ENCODE data around the gene L1TD1. TPM values are rescaled to one million over a fixed set of nuclear protein-coding genes. Genes with fewer than 3 reads are reported as not detected.

L1TD1 gene
- total and polyA plus RNA-seq, 2 donors (not counting 1 experiment from before 2014, with no cell fraction given) = 0.17 TPM; not detected in 1

GRCh38 chr1:62247391-62248168 is 52.9 kb downstream of the L1TD1 start:
- H3K9me3 ChIP-seq (ENCODE audit: control insufficient read depth, insufficient read depth, low read depth, low read length) = no peaks in the 10 kb centered on the region
- H3K4me1 ChIP-seq (ENCODE audit: control insufficient read depth, extremely low read depth, insufficient read depth, low read length) = no peaks in the 10 kb centered on the region
- no peak overlapping the region for H3K27ac ChIP-seq (ENCODE audit: insufficient read depth, low read length)
- no peak overlapping the region for H3K9ac ChIP-seq (ENCODE audit: insufficient read depth, low read length)
- H2AFZ ChIP-seq (ENCODE audit: low read length) = no peak overlapping the region
- no peaks in the 10 kb centered on the region for H3K36me3 ChIP-seq (ENCODE audit: control insufficient read depth, insufficient read depth, low read length)
- TF ChIP-seq EZH2 (IDR thresholded peaks at IDR 0.05; ENCODE audit: low read length, missing control alignments) (no peak), CTCF (conservative IDR thresholded peaks at IDR 0.05 in 1 of 2, IDR thresholded peaks at IDR 0.05 in 1 of 2; ENCODE audit: low read depth in 1 of 2, low read length in 2 of 2) (no peak)
- no peak overlapping the region for H3K4me2 ChIP-seq (ENCODE audit: extremely low read depth, insufficient read depth, low read length)
- no peaks in the 10 kb centered on the region for H3K27me3 ChIP-seq (ENCODE audit: control insufficient read depth, insufficient read depth, low read length)
- no peak for DNase-seq (ENCODE audit: low read depth in 2 of 2)
- H3K79me2 ChIP-seq (ENCODE audit: control insufficient read depth, insufficient read depth, low read length) = no peaks in the 10 kb centered on the region
- no peak overlapping the region for H3K4me3 ChIP-seq (replicated peaks in 1 of 4; ENCODE audit: control extremely low read depth in 1 of 4, insufficient read depth in 1 of 4, low read depth in 3 of 4, low read length in 4 of 4)
- H4K20me1 ChIP-seq (ENCODE audit: control insufficient read depth, extremely low read depth, insufficient read depth, low read length) = no peaks in the 10 kb centered on the region

DNA sequence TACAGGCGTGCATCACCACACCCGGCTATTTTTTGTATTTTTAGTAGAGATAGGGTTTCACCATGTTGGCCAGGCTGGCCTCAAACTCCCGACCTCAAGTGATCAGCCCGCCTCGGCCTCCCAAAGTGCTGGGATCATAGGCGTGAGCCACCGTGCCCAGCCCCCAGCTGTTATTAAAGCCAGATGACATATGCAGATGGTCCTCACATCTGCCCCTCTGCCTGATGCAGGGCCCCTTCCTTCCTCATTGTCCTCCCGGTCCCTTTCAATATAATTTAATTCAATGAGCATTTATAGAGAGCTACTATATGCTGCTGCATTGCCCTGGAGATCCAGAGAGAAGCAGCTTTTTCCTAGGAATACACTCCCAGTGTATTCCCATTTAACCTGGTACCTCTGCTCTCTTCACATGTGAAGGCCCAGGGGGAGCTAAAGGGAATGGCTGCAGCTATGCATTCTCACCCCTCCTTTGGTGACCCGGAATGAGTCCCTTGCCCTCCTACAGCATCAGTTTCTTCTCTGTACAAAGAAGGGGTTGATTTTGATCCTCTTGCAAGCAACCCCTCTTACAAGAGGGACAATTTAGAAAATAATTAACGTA is 55.6 kb downstream of the L1TD1 start:
- H3K4me3 ChIP-seq (replicated peaks in 1 of 4; ENCODE audit: control extremely low read depth in 1 of 4, insufficient read depth in 1 of 4, low read depth in 3 of 4, low read length in 4 of 4) = no peak overlapping the region
- H3K4me2 ChIP-seq (ENCODE audit: extremely low read depth, insufficient read depth, low read length) = no peak overlapping the region
- no peak overlapping the region for H3K27ac ChIP-seq (ENCODE audit: insufficient read depth, low read length)
- no peaks in the 10 kb centered on the region for H3K27me3 ChIP-seq (ENCODE audit: control insufficient read depth, insufficient read depth, low read length)
- no peak overlapping the region for H2AFZ ChIP-seq (ENCODE audit: low read length)
- no peak overlapping the region for H3K9ac ChIP-seq (ENCODE audit: insufficient read depth, low read length)
- H3K36me3 ChIP-seq (ENCODE audit: control insufficient read depth, insufficient read depth, low read length) = no peaks in the 10 kb centered on the region
- no peak for DNase-seq (ENCODE audit: low read depth in 2 of 2)
- no peaks in the 10 kb centered on the region for H3K4me1 ChIP-seq (ENCODE audit: control insufficient read depth, extremely low read depth, insufficient read depth, low read length)
- TF ChIP-seq CTCF (conservative IDR thresholded peaks at IDR 0.05 in 1 of 2, IDR thresholded peaks at IDR 0.05 in 1 of 2; ENCODE audit: low read depth in 1 of 2, low read length in 2 of 2) (no peak), EZH2 (IDR thresholded peaks at IDR 0.05; ENCODE audit: low read length, missing control alignments) (no peak)
- H4K20me1 ChIP-seq (ENCODE audit: control insufficient read depth, extremely low read depth, insufficient read depth, low read length) = no peaks in the 10 kb centered on the region
- H3K9me3 ChIP-seq (ENCODE audit: control insufficient read depth, insufficient read depth, low read depth, low read length) = no peaks in the 10 kb centered on the region
- no peaks in the 10 kb centered on the region for H3K79me2 ChIP-seq (ENCODE audit: control insufficient read depth, insufficient read depth, low read length)

DNA sequence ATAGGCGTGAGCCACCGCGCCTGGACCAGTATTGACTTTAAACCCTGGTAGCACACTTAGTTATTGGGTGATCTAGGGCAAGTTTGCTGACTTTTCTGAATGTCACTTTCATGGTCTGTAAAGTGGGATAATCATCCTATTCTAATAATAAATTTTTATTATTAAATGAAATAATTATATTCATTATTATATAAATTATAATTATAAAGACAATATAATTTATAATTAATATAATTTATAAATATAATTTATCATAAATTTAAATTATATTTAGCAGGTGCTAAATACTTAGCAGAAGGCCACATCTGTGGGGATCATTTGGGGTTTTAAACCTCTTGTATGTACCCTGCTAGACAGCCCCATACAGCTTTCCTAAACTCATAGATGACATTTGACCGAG is 64.9 kb downstream of the L1TD1 start:
- DNase-seq (ENCODE audit: low read depth in 2 of 2) = no peak
- H2AFZ ChIP-seq (ENCODE audit: low read length) = no peak overlapping the region
- H3K27ac ChIP-seq (ENCODE audit: insufficient read depth, low read length) = no peak overlapping the region
- H4K20me1 ChIP-seq (ENCODE audit: control insufficient read depth, extremely low read depth, insufficient read depth, low read length) = no peaks in the 10 kb centered on the region
- no peaks in the 10 kb centered on the region for H3K4me1 ChIP-seq (ENCODE audit: control insufficient read depth, extremely low read depth, insufficient read depth, low read length)
- TF ChIP-seq CTCF (conservative IDR thresholded peaks at IDR 0.05 in 1 of 2, IDR thresholded peaks at IDR 0.05 in 1 of 2; ENCODE audit: low read depth in 1 of 2, low read length in 2 of 2) (no peak), EZH2 (IDR thresholded peaks at IDR 0.05; ENCODE audit: low read length, missing control alignments) (no peak)
- no peaks in the 10 kb centered on the region for H3K27me3 ChIP-seq (ENCODE audit: control insufficient read depth, insufficient read depth, low read length)
- H3K9me3 ChIP-seq (ENCODE audit: control insufficient read depth, insufficient read depth, low read depth, low read length) = no peaks in the 10 kb centered on the region
- no peak overlapping the region for H3K9ac ChIP-seq (ENCODE audit: insufficient read depth, low read length)
- no peaks in the 10 kb centered on the region for H3K79me2 ChIP-seq (ENCODE audit: control insufficient read depth, insufficient read depth, low read length)
- H3K36me3 ChIP-seq (ENCODE audit: control insufficient read depth, insufficient read depth, low read length) = no peaks in the 10 kb centered on the region
- H3K4me3 ChIP-seq (replicated peaks in 1 of 4; ENCODE audit: control extremely low read depth in 1 of 4, insufficient read depth in 1 of 4, low read depth in 3 of 4, low read length in 4 of 4) = no peak overlapping the region
- no peak overlapping the region for H3K4me2 ChIP-seq (ENCODE audit: extremely low read depth, insufficient read depth, low read length)

Measured in fibroblast of lung (primary cell).